GM21786 (cell line): Measurements from ENCODE around the gene AMOTL2.

Experiments used
- ATAC-seq: cut with Tn5 transposase; IDR thresholded peaks from one replicate; pipeline ENCODE4 v1.9.1; 2021; ENCODE audit not compliant: unreplicated experiment

AMOTL2 gene

DNA sequence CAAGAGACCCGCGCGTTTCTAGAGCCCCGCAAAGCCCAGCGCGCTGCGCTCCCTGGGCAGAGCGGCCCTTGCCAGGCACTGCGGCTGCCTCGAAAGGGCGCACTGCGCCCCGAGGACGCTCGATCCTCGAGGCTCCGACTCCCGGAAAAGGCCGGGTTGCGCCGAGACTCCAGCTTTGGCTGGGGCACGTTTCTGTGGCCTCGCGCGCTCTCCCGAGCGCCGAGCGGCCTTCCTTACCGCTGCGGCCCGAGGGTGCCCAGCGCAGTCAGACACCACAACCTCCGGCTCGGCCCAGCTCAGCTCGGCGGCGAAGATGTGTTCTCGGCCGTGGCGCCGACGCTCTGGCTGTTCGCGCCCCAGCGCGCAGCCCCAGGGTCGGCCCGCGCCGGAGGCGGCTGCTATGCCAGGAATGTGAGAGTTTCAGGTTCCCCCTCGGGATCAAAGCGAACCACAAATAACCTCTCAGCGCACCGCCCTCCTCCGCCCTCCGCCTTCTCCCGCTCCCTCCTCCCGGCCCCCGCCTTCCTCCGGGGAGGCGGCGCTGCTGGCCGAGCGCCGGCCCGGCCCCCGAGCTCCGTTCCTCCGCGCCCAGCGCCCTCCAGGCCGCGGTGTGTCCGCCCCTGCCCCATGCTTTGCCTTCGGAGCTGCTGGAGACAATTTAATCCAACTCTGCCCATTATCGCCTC, at the start of gene AMOTL2:
AMOTL2 (minus strand) TSS at position 343 of the 686 bp plus-strand sequence. CDS start 3,014 bp downstream, outside the sequence.
- ATAC-seq: no peak

DNA sequence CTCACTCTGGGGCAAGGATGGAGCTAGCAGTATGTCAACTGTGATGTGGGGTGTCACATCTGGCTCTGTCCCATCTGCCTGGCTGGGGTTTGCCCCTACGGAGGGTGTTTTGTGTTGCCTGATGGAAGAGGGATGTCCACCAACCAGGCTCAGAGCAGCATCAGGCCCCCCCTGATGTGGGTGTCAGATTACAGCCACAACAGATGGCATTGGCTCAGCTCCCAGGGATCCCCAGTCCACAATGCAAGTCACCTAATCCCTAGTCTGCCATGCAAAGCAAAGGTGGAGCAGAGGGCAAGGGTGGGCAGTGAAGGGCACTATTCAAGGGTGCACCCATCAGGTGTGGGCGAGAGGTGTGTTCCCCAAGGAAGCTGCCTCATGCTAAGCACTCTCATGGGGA, 48.9 kb upstream of the AMOTL2 start:
- ATAC-seq: no peak

DNA sequence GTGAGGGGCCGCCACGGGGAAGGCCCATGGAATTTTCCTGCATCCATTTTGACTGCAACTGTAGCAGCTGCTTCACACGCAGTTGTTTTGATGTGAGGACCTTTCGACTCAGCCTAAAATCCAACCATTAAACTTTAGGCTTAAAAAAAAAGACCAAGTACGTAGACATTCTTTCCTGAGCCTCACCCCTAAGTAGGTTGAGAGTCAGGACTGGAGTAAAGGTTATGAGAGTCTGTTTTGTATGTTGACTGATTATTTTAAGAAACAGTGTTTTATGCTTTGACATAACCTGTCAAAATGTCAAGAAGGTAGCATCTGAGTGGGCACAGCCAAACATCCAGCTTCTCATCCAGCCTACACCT, 45.7 kb upstream of the AMOTL2 start:
- ATAC-seq: no peak

DNA sequence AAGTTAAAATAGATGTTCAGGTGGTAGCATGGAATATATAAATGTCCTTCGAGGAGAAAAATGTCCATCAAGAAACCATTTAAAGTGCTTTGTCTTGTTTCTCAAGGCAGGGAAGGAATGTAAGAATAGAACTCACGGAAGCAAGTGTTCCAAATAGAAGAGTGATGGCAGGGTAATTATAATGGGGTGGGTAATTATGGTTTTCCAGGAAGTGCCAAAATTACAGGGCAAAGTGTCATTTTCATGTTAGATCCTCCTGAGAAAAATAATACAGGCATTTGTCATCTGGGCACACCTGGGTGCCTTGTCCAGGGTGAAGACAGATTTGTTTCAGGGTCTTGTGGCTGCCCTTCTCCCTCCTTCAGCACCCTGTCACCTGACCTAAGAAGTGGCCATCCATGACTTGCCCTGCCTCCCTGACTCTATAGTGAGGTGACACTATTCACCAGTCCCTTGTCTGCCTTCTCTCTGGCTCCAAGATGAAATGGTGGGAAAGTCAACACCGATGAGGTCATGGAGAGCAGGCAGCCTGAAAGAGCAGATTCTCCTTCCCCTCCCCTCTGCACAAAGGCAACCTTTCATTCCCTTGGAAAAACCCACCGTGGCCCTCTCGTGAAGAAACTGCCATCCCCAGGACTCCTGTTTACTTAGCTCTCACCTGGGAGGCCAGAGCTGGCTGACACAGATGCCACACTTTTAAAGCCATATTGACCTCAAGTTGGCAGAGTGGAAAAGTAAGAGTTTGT, 45.1 kb upstream of the AMOTL2 start:
- no peak for ATAC-seq

DNA sequence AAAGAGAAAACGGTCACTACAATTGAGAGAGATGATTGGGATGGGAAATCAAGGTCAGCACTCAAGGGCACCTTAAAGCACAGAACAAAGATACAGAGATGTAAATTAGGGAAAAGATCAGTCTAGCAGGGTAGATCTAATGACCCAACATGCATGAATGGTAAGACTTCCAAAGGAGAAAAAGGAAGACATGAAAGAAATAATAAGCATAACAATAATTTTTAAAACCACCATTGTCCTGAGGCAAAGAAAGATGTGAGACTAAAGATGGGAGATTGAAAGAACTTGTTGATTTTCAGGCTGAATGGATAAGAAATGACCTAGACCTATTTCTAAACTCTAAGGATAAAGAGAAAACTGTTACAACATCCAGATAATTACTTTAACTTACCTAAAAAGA, 34.8 kb upstream of the AMOTL2 start:
- no peak for ATAC-seq

DNA sequence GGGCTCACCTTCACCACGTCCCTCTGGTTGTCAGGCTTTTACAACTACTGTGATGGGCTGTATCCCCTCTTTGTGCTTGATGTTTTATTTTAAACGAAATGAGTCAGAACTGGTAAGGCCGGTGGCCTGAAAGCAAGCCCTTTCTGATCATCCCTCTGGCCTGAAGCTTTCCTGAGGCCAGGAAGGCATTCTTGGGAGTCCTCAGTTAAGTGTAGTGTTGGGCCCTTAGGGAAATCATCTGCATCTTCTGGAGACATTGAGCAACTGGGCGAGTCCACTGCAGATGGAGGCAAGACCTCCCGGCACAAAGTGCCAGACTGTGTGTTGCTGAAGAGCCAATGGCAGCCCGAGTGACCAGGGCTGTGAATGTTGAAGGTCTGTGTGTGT, 33.0 kb upstream of the AMOTL2 start:
- ATAC-seq: no peak

DNA sequence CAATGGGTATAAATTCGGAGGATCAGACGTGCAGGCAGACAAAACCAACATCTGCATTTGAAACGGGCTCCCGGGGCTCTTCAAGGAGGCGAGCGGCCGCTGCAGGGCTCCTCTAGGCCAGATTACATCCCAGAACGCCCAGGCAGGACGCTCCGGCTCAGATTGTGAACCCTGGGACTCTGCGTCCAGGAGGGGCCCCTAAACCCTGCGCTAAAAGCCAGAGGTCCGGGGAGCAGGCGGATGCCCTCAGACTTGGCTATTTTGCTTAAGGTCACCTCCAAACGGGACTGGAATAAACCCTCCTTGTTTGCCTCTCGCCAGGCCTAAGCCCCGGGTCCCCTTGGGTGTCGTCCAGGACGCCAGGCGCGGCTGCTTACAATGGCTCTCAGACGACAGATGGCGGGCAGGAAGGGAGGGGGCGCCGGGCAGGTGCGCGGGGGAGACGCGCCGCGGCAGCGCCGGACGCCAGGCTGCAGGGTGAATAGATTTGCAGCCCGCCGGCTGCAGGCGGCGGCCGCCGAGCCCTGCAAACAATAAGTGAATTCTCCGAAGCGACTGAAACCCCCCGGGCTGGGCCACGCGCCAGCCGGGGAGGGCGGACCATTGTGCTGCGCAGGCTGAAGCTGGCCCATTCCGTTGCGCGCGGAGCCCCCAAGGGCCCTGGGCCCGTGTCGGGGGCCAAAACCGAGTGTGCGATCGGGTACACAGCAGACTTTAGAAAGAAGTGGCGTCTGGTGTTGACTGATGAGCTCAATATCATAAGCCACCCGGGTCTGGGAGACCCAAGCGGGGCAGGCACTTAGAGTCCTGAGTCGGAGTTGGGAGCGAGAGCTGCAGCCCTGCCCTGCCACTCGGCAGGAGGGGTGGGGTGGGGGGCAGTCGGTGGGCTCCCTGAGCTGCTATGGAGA, 32.3 kb upstream of the AMOTL2 start:
- ATAC-seq: no peak

DNA sequence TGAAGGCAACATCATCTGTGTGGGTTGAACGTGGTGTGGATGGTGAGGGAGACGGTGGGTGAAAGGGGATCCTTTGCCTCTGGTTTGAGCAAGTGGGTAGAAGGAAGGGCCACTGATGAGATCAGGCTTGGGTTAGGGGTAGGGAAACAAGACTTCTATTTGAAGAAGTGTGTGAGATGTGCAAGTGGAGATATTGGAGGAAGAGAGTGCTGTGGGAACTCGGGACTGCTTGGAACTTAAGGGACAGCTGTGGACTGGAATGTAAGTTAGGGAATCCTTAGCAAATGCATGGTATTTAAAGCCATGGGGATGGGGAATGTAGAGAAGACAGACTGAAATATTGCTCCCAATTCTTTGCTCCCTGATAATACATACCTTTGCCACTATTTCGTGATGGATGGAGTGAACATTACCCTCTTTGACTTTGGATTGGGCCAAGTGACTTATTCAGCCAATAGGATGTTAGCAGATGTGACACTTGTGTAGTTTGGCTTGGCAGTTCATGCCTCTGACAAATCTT, 30.2 kb upstream of the AMOTL2 start:
- no peak for ATAC-seq

DNA sequence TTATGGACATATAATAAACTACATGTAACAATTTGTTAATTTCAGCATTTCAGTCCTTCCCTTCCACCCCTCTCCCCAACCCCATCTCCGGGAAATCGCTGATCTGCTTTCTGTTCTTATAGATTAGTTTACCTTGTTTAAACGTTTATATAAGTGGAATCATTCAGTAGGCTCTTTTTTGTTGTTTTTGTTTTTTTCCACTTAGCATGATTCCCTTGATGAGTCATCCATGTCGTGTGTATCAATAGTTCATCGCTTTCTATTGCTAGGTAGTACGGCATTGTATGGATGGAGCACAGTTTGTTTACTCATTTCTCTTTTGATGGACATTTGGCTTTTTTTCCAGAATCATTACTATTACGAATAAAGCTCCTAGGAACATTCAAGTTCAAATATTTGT, 23.5 kb upstream of the AMOTL2 start:
- no peak for ATAC-seq

DNA sequence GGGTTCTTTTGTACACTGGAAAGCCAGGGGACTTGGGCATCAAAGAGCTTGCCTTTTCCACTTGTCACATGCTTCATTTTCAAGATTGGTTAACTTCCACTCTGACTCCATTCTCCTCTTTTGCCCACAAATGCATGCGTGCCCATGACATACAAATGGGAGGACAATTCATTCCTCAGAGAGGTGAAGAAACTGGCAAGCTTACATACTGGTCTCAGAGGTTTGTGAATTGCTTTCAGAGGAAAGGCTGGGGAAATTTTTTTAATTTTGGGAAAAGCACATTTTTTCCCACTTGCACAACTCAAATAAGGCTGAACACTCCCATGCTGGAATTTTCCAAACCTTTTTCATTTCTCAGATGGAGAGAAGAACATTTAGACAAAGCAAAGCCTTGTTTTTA, 20.9 kb upstream of the AMOTL2 start:
- ATAC-seq: no peak

DNA sequence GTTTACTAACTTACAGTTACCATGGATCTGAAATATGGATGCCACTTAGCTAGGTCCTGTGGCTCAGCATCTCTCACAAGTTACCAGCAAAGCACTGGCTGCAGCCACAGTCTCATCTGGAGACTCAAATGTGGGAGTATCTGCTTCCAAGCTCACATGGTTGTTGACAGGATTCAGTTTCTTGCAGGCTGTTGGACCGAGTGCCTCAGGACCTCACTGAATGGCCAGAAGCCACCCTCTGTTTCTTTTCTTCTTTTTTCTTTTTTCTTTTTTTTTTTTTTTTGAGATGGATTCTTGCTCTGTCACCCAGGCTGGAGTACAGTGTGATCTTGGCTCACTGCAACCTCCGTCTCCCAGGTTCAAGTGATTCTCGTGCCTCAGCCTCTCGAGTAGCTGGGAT, 20.1 kb upstream of the AMOTL2 start:
- no peak for ATAC-seq

DNA sequence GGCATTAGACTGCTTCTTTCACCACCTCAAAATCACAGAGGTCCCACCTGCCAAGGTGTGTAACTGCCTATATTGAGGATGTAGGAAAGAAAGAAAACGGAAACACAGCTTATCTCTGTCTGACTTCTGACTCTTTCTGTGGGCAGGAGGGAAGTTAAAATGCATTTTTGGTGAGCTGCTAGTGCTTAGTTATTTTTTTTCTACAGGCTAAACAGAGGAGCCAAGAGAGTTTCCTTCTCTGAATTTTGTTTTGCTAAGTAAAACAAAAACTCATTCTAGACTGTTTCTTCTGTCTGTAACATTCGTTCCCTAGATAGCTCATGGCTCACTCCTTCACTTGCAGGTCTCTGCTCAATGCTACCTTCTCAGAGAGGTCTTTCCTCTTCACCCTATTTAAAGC, 18.8 kb upstream of the AMOTL2 start:
- ATAC-seq: no peak

DNA sequence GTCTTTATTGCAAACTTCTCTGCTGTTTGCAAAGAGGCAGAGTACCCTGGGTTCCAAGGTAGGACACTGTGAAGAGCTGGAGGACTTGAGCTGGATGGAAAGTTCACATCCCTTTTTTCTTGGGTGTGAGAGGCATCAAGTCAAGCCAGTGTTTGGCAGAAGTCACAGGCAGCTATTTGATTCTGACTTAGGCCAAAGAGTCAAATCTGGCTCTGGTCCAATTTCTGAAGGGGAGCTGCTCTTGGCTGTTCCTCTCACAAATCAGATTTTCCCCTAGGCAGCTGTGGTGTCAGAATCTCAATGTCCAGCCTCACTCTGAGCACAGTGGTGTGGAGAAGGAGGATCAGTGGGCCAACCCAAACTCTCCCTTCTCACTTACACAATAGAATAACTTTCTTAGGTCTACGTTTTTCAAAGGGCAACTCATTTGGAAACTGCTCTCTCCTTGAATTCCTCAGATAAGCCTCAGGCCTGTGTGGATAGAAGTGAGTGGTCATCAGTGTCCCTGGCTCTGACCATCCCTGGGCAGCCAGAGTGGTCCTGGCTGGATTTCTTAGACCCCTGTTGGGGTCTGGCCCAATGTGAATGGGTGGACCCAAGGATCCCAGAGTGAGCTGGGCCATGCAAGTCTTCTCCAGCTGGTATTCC, 18.2 kb upstream of the AMOTL2 start:
- no peak for ATAC-seq

DNA sequence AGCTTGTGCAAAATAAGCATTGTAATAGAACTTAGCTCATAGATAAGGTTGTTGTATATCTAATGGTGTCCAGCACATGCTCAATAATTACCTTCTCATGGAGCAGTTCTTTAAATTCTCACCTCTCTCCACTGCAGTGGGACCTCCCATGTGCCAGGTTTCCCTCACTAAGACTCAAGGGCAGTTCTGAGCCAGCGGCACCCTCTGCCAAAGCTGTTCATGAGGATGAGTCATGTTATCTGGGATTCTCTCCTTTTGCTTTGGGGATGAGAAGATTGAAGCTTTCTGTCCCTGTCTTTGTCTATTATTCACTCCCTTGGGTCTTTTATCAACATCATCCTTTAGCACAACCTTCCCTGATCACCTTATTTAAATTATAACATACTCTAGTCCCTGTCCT, 15.6 kb upstream of the AMOTL2 start:
- no peak for ATAC-seq

DNA sequence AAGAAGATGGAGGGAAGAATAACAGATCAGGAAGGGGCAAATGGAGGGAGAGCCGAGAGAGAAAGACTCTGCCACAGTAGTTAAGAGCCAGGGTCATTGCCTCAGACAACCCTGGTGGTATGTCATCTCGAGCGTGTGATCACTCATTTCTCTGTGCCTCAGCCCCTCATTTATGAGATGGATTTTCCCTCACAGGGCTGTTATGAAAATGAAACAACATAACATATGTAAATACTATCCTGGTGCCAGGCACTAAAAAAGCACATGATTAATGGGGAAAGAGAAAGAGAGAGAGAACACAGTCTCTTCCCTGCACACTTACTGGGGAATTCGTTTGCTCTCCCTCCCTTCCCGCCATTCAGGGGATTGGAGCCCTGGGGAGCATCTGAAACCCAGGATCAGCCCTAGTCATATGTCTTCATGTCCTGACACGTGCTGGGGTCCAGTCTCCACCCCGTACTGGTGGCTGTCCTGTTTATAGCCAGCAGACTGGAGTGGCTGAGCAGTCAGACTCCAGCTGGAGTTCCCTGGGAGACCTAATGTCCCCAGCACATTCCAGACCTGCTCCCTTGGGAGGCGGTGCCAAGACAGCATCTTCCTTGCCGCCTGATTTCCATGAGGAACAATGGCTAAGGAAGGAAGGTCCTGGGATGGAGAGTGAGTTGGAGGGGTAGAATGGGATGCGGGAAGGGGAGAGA, 14.7 kb upstream of the AMOTL2 start:
- no peak for ATAC-seq

DNA sequence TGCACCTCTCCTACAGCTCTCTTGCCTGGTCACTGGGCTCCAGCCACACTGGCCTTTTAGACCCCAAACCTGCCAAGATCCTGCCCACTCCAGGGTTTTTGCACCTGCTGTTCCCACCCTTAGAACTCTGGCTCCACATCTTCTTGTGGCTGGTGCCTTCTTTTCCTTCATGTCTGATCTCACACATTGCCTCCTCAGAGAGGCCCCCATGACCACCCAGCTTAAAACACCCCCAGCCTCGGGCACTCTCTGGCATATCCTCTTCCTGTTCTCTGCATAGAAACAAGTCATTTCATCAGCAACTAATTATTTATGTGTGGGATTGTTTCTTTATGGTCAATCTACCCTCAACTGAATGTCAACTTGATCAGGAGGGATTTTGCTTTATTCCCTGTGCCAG, 14.0 kb upstream of the AMOTL2 start:
- no peak for ATAC-seq

DNA sequence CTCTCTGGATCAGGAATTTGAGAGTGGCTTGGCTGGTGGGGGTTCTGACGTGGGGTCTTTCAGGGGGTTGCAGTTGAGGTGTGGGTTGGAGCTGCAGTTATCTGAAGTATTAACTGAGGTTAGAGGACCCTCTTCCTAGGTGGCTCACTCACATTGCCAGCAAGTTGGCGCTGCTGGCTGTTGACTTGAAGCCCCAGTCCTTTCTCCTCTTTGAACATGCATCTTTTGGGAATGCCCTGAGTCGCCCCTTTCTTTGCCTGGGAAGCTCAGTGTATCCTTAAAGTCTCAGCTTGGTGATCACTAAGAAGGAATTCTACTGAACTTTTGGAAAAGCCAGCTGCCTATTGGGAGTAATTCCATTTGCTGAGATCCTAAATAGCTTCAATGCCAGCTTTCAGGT, 13.0 kb upstream of the AMOTL2 start:
- ATAC-seq: no peak

DNA sequence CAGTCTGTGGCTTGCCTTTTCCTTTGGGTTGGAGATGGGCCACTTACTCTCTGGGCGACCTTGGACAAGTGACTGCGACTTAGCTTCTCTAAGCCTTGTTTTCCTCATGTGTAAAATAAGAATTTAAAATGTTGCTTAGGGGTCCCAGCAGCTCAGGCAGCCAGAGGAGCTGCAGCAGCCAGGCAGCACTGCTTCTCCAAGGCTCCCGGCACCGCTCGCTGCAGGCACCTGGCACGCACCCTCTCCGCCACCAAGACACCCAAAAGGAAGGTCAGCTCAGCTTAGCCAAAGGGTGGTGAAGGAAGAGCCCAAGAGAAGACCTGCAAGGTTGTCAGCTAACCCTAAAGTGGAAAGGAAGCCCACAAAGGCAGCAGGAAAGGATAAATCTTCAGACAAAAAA, 10.7 kb upstream of the AMOTL2 start:
- no peak for ATAC-seq

DNA sequence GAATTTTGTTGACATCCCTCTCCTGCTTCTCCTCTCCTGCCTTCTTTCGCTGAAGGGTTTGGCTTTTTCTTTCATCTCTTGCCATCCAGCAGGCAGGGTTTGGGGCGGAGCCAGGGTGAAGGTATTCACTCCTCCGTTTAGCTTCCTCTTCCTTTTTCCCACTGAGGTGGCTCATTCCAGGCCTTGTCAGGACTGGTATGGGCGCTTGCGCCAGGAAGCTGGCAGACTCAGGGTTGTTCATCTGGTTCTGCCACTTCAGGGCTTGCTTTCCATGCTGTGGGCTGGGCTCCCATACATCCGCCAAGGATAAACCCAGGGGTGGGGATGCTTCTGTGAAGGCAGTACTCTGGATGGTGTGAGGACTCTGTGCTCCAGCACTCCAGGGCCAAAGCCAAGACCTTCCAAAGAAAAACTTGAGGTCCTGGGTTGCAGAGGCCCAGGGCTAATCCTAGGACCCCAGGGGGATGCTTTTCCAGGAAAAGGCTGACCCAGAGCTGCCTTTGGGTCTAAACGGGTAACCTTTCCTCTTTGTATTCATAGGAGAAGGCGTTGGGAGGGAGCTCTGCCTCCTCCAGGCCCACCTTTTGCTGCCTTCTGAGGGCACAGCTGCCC, 7.7 kb upstream of the AMOTL2 start:
- ATAC-seq: no peak

DNA sequence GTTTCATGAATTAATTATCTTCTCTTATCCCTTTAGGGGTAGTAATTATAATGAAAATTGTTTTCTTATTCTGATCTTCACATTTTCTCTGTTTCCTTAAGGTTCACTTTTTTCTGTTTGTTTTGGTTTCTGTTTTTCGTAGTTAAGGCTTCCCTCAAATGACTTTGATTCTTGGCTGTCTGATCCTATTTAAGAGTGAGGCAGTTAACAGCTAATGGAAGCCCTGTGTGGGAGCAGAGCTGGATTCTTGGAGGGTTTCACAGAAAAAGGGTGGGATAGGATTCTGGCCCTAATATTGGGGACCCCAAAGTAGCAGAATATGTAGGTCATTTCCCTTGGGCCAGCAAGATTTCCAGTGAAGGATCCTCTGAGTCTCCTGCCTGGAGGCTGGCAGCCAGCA, 6.8 kb upstream of the AMOTL2 start:
- ATAC-seq: no peak
